GM21528 (cell line): Measurements from ENCODE around the gene RNU11.
"Not testable (repeated sequence)": the region's sequence is repeated elsewhere in the genome, so short reads cannot be mapped to it uniquely, and the experiment has no call there.

Experiments
- ATAC-seq: cut with Tn5 transposase; IDR thresholded peaks from one replicate; pipeline ENCODE4 v1.9.1; 2021; ENCODE audit warnings: mild to moderate bottlenecking, moderate library complexity; ENCODE audit not compliant: unreplicated experiment, low FRiP score

RNU11 gene

DNA sequence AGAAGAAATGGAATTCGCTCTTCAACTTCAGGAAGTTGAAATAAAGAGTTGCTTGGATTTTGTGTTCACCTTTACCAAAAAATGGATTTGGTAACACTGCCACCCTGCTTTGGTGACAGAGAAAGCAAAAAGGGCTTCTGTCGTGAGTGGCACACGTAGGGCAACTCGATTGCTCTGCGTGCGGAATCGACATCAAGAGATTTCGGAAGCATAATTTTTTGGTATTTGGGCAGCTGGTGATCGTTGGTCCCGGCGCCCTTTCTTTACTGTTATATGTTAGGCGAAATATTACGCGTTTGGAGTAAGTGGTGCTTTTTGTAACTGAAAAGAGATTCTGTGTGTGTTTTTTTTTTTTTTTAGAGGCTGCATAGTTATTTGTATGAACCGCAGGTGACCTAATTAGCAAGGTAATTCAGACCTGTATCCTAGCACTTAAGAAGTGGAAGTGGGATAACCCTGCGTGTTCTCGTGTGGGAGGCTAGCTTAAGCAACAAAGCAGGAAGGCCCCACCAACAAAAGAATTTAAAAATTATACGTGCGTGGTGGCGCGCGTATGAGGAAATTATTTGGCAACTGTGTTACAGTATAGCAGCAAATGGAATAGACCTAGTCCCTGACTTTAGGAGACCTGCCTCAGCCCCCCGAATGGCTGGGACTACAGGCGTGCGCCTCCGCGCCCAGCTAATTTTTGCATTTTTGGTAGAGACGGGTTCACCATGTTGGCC lies at the start of gene RNU11:
Gene RNU11, plus strand, starts transcription at position 127 of the 725 bp plus-strand sequence.
- peak; percentile 75 for ATAC-seq

DNA sequence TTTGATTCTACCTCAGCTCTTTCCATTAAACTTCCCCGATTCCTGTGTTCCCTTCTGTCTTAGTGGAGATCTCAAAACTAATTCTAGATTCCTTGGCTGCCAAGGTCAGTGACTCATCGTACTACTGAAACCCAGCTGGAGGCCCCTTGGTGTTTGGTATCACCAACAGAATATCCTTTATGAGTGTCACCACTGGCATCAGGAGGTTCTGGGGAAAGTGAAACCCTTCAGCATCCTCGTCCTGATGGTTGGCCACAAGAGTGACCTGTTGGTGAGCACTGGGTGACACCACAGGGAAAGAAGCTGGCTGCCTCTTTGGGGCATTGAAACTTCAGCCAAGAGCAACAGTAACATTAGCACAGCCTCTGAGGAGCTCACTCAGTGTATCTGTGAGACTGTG lies 46.7 kb upstream of the RNU11 start:
- no peak for ATAC-seq

DNA sequence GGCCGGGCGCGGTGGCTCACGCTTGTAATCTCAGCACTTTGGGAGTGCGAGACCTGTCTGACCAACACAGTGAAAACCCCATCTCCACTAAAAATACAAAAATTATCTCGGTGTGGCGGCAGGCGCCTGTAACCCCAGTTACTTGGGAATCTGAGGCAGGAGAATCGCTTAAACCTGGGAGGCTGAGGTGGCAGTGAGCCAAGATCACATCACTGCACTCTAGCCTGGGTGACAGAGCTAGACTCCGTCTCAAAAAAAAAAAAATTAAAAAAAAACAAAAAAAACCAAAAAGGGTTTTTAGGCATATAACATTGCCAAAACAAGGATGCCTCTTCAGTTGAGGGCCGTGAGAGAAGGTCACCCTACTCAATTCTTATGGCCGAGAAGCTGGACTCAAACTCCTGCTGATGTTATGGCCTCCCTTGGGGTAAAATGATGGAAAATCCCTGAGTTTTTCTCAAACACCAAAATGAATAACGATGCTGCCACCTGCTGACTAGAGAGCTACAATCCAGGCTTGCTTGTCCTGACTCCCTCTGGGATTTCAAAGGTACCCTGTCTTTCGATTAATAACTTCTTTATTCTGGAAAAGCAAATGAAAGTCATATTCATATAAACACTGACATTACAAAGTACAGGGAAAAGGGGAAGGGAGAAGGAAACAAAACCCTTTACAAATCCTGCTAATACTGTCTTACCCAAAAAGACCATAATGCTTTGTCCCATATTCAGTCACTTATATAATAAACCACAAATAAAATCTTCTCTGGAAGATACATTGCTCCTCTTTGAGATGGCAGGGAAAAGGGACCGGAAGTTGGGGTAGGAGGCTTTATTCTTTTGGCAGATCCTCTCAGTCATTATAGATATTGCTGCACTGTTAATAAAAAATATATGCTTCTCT lies 45.6 kb upstream of the RNU11 start:
- no peak for ATAC-seq

DNA sequence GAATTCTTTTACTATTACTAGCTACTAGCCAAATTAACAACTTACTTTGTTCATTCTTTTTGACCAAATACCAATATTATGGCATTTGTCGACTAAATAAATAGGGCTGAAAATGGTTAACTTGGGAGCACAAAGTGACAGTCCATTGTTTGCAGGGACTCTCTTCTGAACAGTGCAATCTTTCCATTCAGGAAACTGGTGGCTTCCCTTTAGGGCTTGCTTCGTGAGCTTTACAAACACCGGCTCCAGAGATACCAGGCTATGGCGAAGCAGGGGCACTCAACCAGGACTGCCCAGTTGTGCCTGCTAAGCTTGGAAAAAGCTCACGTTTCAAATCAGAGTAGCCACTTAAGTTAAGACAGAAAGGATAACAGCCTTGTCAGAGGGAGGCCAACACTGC lies 44.0 kb upstream of the RNU11 start:
- no peak for ATAC-seq

DNA sequence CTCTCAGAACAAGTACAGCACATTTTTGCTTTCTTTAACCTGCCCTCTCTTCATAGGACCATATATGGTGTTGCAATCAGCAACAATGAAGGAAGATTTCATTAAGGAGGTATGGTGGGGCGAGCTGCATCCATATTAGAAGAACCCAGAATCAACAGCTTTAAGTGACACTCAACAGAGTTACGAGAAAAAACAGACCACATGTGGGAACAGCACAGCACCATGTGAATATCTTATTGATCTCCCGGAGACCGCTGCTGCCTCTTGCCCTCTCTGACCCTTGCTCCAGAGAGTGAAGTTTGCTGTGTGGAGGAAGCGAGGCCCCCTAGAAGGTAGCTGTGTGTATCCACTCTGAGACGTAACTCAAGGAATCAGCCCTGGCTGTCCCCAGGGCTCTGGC lies 43.4 kb upstream of the RNU11 start:
- ATAC-seq = no peak

DNA sequence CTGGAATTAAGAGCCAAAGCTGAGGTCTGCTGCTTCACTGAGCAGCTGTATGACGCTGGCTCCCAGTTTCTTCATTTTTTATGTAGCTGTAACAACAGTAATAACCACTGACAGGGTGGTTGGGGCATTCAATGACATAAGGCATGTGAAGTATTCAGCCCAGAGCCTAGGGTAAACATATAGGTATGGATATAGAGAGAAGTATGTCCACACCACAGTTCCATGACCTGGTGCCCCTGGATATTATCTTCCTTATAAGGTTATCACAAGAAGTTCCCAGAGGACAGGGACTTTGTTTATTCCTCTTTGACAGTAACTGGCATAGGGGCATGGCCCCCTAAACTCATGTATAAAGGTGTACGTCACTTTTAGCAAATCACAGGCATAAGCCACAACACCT lies 41.6 kb upstream of the RNU11 start:
- ATAC-seq = no peak

DNA sequence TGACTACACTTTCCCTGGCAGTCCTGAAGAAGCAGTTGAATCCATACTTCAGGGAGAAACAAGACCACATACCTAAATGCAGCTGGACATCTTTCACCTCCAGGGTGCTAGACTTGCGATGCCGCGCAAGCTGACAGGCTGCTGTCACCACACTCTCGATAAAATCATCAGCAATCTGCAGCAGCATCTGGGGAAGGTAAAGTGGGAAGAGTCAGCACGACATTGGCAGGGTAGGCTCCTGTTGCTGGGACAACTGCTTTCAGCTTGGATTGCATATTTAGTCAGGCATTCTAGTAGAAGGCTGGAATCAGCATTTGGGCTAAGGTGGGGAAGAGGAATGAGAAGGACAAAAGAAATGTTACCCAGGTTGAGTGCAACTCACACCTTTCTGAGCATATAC lies 35.2 kb upstream of the RNU11 start:
- ATAC-seq = no peak

DNA sequence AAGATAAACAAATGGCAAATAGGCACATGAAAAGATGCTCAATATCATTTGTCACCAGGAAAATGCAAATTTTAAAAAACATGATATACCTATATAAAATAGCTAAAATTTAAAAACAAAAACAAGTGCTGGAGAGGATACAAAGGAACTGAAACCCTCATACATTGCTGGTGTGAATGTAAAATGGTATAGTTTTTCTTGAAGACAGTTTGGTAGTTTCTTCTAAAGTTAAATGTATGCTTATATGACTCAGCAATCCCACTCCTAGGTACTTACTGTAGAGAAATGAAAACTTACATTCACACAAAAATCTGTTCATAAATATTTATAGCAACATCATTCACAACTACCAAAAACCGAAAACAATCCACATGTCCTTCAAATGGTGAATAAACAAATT lies 16.7 kb upstream of the RNU11 start:
- no peak for ATAC-seq

DNA sequence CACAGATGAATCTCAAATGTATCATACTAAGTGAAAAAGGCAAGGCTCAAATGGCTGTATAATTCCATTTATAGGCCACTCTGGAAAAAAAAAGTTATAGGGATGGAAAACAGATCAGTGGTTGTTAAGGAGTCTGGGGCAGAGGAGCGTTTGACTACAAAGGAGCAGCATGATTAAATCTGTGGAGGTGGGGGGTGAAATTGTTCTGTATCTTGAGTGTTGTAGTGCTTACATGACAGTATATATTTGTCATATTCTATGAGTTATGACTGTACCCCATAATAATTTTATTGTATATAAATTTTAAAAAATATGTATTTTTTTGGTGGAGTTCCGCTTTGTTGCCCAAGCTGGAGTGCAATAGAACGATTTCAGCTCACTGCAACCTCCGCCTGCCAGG lies 15.8 kb upstream of the RNU11 start:
- ATAC-seq = no peak

DNA sequence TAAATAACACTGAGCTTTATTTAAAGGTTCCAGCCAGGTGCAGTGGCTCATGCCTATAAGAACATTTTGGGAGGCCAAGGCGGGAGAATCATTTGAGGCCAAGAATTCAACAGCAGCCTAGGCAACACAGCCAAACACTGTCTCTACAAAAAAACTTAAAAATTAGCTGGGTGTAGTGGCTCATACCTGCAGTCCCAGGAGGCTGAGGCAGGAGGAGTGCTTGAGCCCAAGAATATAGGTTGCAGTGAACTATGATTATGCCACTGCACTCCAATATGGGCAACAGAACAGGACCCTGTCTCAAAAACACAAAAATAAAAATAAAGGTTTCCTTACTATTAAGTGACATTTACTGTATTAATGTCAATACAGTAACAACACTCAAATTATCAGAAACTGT lies 7.6 kb upstream of the RNU11 start:
- no peak for ATAC-seq

DNA sequence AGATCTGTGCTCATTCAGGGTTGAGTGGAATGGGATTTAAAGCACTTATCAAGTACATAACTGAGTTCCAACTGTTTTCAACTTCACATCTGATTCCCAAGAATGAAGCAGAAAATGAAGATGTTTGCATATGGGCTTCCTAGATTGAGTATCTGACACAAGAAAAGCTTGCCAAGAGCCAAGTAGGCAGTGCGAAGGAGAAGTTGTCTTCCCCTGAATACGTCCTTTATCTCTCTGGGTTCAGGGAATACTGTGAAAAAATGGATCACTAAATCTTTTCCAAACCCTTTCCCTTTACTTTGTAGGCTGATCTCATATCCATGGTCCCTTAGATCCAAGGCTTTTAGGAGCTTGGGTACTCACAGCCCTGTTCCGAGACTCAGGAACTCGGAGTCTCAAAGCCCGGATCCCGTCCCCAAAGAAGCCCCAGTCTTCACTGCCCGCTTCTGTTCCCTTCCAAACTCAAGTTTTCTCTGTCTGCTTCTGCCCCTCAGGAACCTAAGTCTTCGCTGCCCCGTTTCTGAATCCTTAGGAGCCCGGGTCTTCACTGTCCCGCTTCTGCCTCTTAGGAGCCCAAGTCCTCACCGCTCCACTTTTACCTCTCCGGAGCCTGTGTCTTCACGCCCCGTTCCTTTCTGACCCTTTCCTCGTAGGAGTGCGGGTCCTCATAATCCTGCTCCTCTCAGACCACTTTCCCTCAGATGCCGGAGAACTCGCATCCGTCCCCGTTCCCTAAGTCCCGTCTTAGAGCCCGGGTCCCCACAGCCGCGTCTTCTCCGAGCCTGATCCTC lies 6.1 kb upstream of the RNU11 start:
- peak; percentile 12 for ATAC-seq

DNA sequence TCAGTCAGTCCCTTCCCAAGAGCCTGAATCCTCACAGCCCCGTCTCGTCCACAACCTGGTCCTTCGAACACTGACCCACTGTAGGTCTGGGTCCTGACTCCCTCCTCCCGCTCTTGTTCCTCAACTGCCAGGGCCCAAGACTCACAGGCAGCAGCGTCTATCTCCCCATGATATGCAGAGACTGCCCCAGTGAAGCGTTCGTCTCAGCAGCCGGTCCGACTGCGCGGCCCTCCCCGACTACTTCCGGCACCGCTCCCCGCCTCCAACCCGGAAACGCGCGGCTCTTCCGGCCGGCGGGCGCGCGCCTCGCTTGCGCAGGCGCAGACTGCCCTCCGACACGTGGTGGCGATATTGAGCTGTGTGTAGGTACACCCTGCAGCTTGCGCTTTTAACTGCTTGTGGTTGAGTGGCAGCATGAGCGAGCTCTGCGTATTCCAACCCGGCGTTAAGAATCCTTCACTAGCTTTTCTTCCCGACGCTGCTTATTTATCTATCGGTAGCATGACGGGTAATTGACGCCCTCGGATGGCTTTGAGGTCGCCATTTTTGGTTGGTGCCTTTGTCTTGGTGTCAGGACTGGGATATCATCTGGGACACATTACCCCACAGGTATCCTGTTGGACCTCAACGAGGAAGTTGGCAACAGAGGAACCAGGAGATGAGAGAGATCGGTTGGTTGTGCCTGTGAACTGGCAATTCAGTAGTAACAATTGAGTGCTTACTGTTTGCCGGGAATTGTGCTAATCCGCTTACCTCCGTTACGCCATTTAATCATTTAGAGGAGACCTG lies 5.4 kb upstream of the RNU11 start, which contains the start of gene TAF12:
Gene TAF12, minus strand, starts transcription at position 221 of the 789 bp plus-strand sequence. CDS start 20,986 bp downstream, outside the sequence.
- ATAC-seq = peak; percentile 72

DNA sequence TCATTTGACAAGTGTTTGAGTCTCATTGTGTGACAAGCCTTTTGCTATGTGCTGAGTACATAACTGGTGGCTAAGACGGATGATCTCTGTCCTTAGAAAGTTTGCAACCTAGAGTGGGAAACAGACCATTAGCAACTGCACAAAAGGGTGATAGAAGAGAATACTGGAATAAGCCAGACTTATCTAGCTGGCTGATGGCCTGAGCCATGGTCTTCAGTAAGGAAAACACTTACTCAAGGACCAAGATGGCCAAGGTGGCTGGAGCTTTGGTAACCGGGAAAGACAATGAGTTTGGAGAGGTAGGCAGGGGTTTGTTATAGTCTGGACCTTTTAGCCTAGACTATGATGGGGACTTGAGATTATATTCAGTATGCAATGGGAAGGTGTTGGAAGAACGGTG lies 3.9 kb upstream of the RNU11 start:
- no peak for ATAC-seq

DNA sequence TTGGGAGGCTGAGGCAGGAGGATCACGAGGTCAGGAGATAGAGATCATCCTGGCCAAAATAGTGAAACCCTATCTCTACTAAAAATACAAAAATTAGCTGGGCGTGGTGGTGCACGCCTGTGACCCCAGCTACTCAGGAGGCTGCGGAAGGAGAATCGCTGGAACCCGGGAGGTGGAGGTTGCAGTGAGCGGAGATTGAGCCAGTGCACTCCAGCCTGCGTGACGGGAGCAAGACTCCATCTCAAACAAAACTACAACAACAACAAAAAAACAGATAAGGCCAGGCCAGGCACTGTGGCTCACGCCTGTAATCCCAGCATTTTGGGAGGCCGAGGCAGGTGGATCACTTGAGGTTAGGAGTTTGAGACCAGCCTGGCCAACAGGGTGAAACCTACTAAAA lies 3.0 kb upstream of the RNU11 start:
- not testable (repeated sequence) for ATAC-seq

DNA sequence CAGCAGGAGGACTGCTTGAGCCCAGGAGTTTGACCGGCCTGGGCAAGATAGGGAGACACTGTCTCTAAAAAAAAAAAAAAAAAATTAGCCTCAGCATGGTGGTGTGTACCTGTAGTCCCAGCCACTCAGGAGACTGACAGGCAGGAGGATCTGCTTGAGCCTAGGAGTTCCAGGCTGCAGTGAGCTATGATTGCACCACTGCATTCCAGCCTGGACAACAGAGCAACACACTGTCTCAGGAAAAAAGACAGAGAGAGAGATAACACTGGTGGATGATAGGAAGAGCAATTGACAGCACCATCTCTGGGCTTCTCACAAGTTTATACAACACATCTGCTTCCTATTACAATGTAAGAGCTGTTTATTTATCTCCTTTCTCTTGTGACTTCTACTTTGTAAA lies 2.4 kb upstream of the RNU11 start:
- no peak for ATAC-seq

DNA sequence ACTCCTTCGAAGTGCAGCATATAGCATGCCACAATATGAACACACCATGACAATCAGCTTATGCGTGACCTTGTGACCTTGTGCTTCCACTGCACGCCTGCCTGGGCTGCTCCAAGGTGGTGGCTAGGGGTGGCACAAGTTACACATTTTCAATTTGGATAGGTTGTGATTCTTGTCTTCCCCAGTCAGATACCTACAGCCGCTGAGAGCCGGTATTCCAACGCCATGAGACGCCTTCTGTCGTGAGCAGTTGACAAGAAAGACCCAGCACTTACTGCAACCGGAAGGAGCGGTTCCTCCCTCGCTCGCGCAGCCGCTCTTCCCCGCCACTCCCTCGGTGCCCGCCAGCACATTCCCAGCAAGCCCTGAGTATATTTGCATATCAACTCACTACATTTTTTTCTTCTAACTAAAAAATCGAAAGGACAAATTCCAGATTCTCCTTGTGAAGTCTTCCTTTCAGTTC lies 359 bp upstream of the RNU11 start:
- ATAC-seq = peak; percentile 64

DNA sequence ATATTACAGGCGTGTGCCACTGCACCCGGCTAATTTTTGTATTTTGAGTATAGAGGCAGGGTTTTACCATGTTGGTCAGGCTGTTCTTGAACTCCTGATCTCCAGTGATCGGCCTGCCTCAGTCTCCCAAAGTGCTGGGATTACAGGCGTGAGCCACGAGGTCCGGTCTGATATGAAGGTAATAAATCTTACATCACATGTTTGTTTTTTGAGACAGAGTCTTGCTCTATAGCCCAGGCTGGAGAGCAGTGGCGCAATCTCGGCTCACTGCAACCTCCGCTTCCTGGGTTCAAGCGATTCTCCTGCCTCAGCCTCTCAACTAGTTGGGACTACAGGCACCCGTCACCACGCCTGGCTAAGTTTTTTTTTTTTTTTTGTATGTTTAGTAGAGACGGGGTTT lies 4.7 kb downstream of the RNU11 start:
- not testable (repeated sequence) for ATAC-seq

DNA sequence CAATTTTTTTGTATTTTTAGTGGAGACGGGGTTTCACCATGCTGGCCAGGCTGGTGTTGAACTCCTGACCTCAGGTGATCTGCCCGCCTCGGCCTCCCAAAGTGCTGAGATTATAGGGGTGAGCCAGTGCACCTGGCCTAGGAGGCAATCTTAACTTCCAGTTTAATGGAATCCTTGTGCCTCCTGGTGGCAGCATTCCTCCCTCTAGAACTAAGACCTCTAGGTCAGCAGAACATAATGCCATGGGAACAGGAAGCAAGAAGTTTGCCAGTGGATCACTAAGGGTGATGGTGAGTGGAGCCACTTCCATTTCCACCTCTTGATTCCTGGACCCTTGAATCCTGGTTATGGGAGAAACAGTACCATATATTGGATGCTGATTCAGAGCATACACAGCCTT lies 5.5 kb downstream of the RNU11 start:
- not testable (repeated sequence) for ATAC-seq

DNA sequence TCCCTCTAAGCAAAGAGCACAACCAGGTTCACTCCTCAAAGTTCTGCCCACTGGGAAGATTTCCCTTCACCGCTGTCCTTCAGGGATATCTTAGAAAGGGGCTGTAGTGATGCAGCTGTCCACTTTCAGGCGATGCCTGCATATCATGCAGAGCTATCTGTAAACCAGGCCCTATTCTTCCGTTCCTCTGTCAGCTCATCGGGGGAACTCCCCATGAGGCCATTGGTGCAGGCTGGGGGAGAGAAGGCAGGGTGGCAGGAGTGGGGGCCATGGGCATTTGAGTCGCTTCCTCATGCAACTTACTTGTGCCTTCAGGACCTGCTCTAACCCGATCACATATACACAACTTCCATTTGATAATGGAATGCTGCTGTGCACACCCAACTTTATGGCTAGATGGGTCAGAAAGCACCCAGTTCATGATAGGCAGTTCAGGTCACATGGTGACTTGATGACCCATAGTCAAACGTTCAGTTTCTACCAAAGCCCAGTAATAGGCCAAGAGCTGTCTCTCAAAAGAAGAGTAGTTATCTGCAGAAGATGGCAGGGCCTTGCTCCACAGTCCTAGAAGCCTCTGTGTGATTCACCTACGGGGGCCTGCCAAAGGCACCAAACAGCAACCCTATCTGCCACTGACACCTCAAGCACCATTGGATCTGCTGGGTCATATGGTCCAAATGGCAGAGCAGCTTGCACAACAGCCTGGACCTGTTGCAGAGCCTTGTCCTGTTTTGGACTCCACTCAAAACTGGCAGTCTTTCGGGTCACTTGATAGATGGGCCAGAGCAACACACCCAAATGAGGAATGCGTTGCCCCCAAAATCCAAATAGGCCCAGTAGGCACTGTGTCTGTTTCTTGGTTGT lies 7.3 kb downstream of the RNU11 start:
- not testable (repeated sequence) for ATAC-seq
